ENCODE data around the gene FBXO28.

GRCh38 chr1:224149709-224150108 is 35.8 kb downstream of the FBXO28 start:
- TF ChIP-seq POLR2A (IDR thresholded peaks at IDR 0.05) (no peak), CTCF (IDR thresholded peaks at IDR 0.05) (no peak)
